NCI-H2196 treated with DMSO at 0.1 percent for 48 hours (cell line): ENCODE data around the gene H19.

Source experiments
- DNase-seq: peaks from one replicate; lab custom pipeline; 2025; ENCODE audit not compliant: unreplicated experiment; lab: John Stamatoyannopoulos, UW

The H19 gene

GRCh38 chr11:1997755-1998154 lies at the start of gene H19:
Gene H19 (minus strand): TSS chr11:1997842.
- no peak for DNase-seq

DNA sequence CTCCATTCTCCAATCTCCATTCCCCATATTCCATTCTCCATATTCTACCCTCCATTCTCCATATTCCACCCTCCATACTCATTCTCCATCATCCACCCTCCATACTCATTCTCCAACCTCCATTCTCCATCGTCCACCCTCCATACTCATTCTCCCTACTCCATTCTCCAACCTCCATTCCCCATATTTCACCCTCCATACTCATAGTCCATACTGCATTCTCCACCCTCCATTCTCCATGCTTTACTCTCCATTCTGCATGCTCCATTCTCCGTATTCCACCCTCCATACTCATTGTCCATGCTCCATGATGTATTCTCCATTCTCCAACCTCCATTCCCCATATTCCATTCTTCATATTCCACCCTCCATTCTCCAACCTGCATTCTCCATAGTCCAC lies 44.3 kb upstream of the H19 start:
- no peak for DNase-seq

DNA sequence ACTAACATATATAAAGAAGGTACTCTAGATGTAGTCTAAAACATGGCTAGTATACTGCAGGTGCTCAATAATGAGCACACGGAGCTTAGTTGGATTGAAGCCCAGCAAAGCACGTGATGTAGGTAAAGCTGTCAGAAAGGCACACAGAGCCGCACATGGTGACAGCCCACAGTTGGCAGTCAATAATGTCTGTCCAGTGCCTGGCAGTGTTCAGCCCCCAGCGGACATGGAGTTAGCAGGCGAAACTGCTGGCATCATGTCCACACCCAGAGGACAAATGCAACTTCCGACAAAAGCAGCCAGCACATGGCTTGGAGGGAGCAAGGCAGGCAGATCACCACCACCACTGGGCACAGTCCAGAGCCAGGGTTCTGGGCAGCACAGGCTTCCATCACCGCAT lies 43.5 kb upstream of the H19 start:
- no peak for DNase-seq

GRCh38 chr11:2039198-2039759 lies 41.6 kb upstream of the H19 start:
- no peak for DNase-seq

- no peak for DNase-seq
Observed at GRCh38 chr11:2036863-2037486, 39.3 kb upstream of the H19 start.

GRCh38 chr11:2035382-2035781 lies 37.7 kb upstream of the H19 start:
- no peak for DNase-seq

DNA sequence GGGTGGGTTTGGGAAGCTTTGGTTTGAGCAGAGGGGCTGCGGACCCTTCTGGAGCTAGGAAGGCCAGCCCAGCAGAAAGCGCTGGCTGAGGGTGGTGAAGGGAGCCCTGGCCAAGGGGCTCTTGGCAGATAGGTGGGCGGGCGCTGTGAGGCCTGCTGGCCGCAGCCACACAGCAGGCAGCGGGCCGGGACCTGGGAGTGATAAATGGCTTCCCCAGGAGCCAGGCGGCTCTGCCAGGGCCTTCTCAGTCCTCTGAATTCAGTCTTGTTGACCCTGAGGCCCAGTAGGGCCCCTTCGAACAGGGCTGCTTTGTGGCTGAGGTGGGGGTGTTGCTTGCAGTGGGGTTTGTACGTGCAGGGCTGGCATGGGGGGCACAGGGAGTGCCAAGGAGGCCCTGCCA lies 33.4 kb upstream of the H19 start:
- DNase-seq, result no peak

GRCh38 chr11:2027708-2028107 lies 30.1 kb upstream of the H19 start:
- no peak for DNase-seq

DNA sequence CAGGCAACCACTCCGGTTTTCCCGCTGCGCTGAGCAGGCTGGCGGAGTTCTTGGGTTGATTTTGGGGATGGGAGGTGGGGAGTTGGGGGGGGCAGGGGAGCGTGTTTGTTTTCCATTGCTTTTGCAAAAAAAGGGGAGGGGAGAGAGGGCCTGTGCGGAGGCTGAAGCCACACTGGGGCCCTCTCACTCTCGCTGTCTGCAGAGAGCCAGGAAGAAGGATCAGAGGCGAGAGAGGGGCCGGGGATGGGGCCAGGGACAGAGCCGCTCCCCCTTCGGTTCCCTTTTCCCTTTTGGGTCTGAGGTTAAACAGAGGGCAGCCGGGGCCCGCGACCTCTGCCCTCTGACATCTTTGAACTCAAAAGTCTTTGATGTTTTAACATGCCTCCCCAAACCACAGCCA lies 17.4 kb upstream of the H19 start:
- DNase-seq, result no peak

GRCh38 chr11:2012440-2012839 lies 14.8 kb upstream of the H19 start:
- no peak for DNase-seq

- DNase-seq, result no peak
Observed at GRCh38 chr11:2004466-2004865, 6.8 kb upstream of the H19 start.

DNA sequence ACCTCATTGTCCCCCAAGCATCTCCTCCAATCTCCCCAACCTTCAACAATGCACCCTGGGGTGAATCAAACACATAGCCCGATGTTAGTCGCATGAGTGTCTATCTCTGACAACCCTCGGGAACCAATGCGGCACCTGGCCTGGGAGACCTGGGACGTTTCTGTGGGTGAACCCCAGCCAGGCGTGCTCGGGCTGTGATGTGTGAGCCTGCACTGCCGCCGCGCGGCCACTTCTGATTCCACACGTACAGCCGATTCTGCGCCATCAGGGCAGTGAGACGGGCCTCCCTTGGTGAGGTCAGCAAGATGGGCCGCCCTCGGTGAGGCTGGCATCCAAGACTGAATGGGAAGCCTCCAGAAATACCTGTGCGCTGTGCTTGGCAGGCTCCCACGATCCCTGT lies 5.2 kb upstream of the H19 start:
- DNase-seq, result no peak

- no peak for DNase-seq
Observed at GRCh38 chr11:2002042-2002776, 4.6 kb upstream of the H19 start.

DNA sequence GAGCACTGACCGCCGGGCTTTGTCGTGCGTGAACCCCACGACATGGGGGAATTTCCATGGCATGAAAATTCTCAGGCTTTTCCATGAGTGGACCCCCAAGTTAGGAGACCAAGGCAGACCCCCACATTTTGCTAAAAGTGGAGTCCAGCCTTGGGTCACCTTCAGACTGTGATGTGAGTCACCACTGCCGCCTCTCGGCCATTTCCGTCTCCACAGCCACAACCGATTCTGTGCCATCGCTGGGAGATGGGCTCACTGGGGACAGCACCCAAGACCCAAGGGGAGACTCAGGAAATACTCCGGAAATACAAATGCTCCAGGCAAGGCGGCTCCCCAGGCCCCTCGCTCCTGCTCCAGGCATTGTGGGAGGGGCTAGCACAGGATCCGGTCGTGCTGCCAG lies 1.2 kb upstream of the H19 start:
- no peak for DNase-seq

- DNase-seq, result no peak
Observed at GRCh38 chr11:1998290-1998689, 648 bp upstream of the H19 start.

DNA sequence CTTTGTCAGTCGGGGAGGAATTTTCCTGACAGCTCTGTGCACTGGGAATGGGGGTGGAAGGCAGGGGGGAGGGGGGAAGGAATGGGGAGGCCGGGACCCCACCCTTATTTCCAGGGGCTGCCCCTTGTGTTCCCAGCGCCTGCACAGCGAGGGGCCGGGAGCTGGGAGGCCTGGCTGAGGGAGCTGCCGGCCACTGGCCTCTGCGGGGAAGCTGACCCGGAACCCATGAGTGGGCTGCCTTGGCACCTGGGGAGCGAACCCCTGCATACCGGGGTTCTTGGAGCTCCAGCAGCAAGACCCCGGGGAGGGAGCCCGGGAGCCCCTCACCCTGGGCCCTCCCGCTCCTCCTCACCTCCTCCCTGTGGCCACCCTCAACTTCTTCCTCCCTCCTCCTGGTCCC lies 3.5 kb downstream of the H19 start:
- no peak for DNase-seq

GRCh38 chr11:1992111-1992510 lies 5.5 kb downstream of the H19 start:
- DNase-seq, result no peak

DNA sequence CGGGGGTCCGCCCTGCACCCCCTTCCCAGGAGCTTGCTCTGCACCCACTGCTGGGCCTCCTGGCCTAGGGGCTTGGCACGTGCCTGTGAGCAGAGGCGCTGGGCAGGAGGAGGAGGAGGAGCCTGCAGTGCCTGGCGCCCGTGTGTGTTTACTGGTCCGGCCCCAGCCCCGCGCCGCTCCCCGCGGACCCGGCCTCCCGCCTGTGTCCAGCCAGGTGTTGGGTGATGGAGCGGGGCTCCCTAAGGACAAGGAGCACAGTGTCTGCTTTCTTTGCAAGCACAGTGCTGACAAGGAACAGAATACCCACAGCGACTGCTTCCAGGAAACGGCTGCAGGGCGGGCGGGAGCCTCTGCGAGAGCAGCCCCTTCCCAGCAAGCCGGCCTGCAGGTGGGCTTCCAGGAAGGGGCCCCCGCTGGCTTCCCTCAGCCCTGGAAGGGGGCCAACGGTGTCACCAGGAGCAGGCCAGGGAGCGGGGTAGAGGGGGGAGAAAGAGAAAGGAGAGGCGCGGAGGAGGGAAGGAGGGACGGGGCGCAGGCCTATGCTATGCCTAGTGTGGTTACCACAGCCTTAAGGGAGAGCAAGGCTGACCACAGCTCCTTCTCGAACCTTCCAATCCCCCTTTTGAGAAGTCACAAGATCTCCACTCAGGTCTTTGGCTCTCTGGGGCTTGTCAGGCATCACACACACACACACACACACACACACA lies 6.6 kb downstream of the H19 start:
- DNase-seq, result no peak

- DNase-seq, result no peak
Observed at GRCh38 chr11:1989953-1990352, 7.7 kb downstream of the H19 start.

DNA sequence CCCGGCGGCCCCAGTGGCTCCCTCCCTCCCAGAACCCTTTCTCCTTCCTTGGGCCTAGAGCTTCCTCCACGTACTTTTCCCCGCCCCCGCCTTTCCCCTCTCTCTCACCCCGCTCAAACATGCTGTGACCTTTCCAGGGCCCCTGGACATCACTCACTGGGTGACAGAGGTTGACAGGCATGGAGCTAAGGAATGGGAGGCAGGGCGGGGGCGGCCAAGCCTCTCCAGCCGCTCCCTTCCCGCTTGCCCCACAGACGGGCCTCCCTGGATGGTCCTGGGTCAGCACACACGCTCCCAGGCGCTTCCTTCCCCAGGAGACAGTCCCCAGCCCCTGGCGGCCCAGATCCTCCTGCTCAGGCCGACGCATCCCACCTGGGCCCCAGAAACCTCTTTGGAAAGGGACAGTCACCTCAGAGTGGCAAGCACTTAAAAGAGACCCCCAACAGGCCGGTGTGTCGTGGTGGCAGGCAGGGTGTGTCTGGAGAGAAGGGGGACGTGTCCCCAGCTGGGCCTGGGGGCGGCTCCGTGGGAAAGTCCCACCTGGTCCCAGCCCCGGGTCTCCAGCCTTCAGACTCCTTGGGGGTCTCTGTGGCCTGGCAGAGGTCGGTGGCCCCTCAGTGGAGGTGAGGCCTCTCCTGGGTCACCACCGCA lies 8.8 kb downstream of the H19 start:
- DNase-seq, result no peak

DNA sequence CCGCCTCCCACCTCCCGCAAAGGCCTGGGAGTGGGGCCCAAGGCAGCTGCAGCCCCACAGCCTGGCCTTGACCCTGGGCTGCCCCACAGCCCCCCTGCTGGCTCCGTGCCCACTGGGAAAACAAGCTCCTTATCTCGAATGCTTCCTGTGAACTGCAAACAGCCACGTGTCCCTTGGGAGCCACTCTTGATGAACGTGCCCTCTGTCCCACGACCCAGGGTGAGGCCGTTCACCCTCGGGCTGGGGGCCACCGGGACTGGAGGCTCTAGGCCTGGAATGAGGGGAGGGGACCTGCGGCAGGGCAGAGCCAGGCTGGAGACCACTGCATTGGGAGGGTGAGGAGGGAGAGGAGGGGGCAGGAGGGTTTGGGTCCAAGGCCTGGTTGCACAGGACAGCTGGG lies 9.5 kb downstream of the H19 start:
- DNase-seq, result no peak

DNA sequence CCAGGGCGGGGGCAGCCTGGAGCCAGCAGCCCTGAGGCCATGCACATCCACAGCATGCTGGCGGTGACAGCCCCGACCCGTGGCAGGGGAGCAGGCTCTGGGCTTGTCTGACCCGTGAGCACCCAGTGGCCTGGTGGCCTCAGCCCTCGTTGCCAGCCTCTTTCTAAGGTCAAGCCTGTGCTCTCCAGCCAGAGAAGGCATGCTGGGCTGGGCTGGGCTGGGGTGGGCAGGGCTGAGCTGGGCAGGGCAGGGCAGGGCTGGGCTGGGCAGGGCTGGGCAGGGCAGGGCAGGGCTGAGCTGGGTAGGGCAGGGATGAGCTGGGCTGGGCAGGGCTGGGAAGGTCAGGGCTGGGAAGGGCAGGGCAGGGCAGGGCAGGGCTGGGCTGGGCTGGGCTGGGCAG lies 10.6 kb downstream of the H19 start:
- no peak for DNase-seq
